GM12873 (cell line): ENCODE measurements around the gene CXCL6.

Experiments
- CTCF ChIP-seq: IDR thresholded peaks from 2 replicates; pipeline ENCODE4 v1.5.1; 2012; ENCODE audit warnings: low read depth, mild to moderate bottlenecking, moderate library complexity, low read length, control low read depth; ENCODE audit not compliant: insufficient read depth; ENCODE audit errors: missing control alignments

CXCL6 gene

GRCh38 chr4:73852771-73853170 is 16.3 kb downstream of the CXCL6 start:
- TF ChIP-seq CTCF: no peak

- no peak for TF ChIP-seq CTCF
Measured at GRCh38 chr4:73853246-73853704, 16.8 kb downstream of the CXCL6 start, which contains the start of gene PF4V1. TSS of gene PF4V1 (plus strand) at chr4:73853296. CDS start at chr4:73853363, 67 bp downstream.

GRCh38 chr4:73853718-73854473 is 17.4 kb downstream of the CXCL6 start:
- no peak for TF ChIP-seq CTCF

GRCh38 chr4:73855406-73855805 is 18.9 kb downstream of the CXCL6 start:
- TF ChIP-seq CTCF: no peak

GRCh38 chr4:73856518-73856917 is 20.0 kb downstream of the CXCL6 start:
- no peak for TF ChIP-seq CTCF

GRCh38 chr4:73859614-73860088 is 23.2 kb downstream of the CXCL6 start:
- no peak for TF ChIP-seq CTCF

GRCh38 chr4:73860181-73860580 is 23.7 kb downstream of the CXCL6 start:
- TF ChIP-seq CTCF: no peak
